Type B pancreatic cell (in vitro differentiated cells): Measurements from ENCODE around the gene HNRNPLL. TPM values are rescaled to one million over a fixed set of nuclear protein-coding genes. Genes with fewer than 3 reads are reported as not detected.

ENCODE experiments used
- DNase-seq: peaks from one replicate; pipeline ENCODE4 v3.0.0; 2021; ENCODE audit warnings: mixed read lengths; ENCODE audit not compliant: unreplicated experiment; ENCODE audit errors: extremely low spot score
- H3K27ac Mint-ChIP-seq: 2 replicates; pipeline ENCODE4 v1.8.0; 2021; ENCODE audit warnings: mild to moderate bottlenecking, mixed read lengths
- H3K27me3 Mint-ChIP-seq: 2 replicates; pipeline ENCODE4 v1.8.0; 2021; ENCODE audit warnings: mixed read lengths
- H3K36me3 Mint-ChIP-seq: 2 replicates; pipeline ENCODE4 v1.8.0; 2021; ENCODE audit warnings: mixed read lengths
- H3K4me1 Mint-ChIP-seq: one replicate; pipeline ENCODE4 v1.8.0; 2021; ENCODE audit warnings: mixed read lengths; ENCODE audit not compliant: unreplicated experiment
- H3K4me3 Mint-ChIP-seq: 2 replicates; pipeline ENCODE4 v1.8.0; 2021; ENCODE audit warnings: mild to moderate bottlenecking, mixed read lengths
- H3K9me3 Mint-ChIP-seq: 2 replicates; pipeline ENCODE4 v1.8.0; 2021; ENCODE audit warnings: mixed read lengths
- CTCF ChIP-seq: fragments of 200-600 bp; sonication (generic); conservative IDR thresholded peaks from 2 replicates; pipeline ENCODE4 v1.5.0; 2021; ENCODE audit warnings: antibody characterized with exemption, mild to moderate bottlenecking
- total RNA-seq: library from RNA; stranded (reverse); gene quantifications from 2 replicates; pipeline ENCODE4 v1.2.1, GENCODE V29; 2021; ENCODE audit warnings: low replicate concordance

HNRNPLL gene
- total RNA-seq, 1 donor from 2014 or later = 72.3 TPM

- Mint-ChIP-seq H3K36me3 (peaks cover 22% of the 10 kb centered on the region), H3K4me1 (no peaks in the 10 kb centered on the region), H3K9me3 (no peaks in the 10 kb centered on the region), H3K27ac (no peak overlapping the region), H3K4me3 (no peak overlapping the region), H3K27me3 (no peaks in the 10 kb centered on the region)
- no peak for TF ChIP-seq CTCF
- DNase-seq = no peak
Observed at GRCh38 chr2:38561691-38562090, 41.0 kb downstream of the HNRNPLL start.

GRCh38 chr2:38560092-38560491 is 42.6 kb downstream of the HNRNPLL start:
- Mint-ChIP-seq H3K4me1 (no peaks in the 10 kb centered on the region), H3K27me3 (no peaks in the 10 kb centered on the region), H3K27ac (no peak overlapping the region), H3K9me3 (no peaks in the 10 kb centered on the region), H3K4me3 (no peak overlapping the region), H3K36me3 (peaks cover 23% of the 10 kb centered on the region)
- no peak for TF ChIP-seq CTCF
- DNase-seq = no peak

GRCh38 chr2:38557981-38558380 is 44.7 kb downstream of the HNRNPLL start:
- no peaks in the 10 kb centered on the region for H3K27me3 Mint-ChIP-seq
- no peak for TF ChIP-seq CTCF
- no peaks in the 10 kb centered on the region for H3K9me3 Mint-ChIP-seq
- H3K4me1 Mint-ChIP-seq = no peaks in the 10 kb centered on the region
- no peak overlapping the region for H3K27ac Mint-ChIP-seq
- peaks cover 23% of the 10 kb centered on the region for H3K36me3 Mint-ChIP-seq
- H3K4me3 Mint-ChIP-seq = no peak overlapping the region
- DNase-seq = no peak

- Mint-ChIP-seq H3K27me3 (no peaks in the 10 kb centered on the region), H3K27ac (no peak overlapping the region)
Observed at GRCh38 chr2:38557217-38557616, 45.5 kb downstream of the HNRNPLL start.

GRCh38 chr2:38556006-38556801 is 46.5 kb downstream of the HNRNPLL start:
- H3K36me3 Mint-ChIP-seq = peaks cover 26% of the 10 kb centered on the region
- no peak overlapping the region for H3K4me3 Mint-ChIP-seq
- peaks cover 4% of the 10 kb centered on the region for H3K4me1 Mint-ChIP-seq
- DNase-seq = no peak
- no peak for TF ChIP-seq CTCF
- H3K27ac Mint-ChIP-seq = no peak overlapping the region
- H3K27me3 Mint-ChIP-seq = no peaks in the 10 kb centered on the region
- H3K9me3 Mint-ChIP-seq = no peaks in the 10 kb centered on the region

More at GRCh38 chr2:38557217-38557616, 45.5 kb downstream of the HNRNPLL start:
- Mint-ChIP-seq H3K36me3 (peaks cover 26% of the 10 kb centered on the region), H3K9me3 (no peaks in the 10 kb centered on the region), H3K4me1 (peaks cover 3% of the 10 kb centered on the region), H3K4me3 (no peak overlapping the region)
- DNase-seq = no peak
- TF ChIP-seq CTCF = no peak
